ENCODE measurements around the gene TRIM26. TPM values are rescaled to one million over a fixed set of nuclear protein-coding genes. Genes with fewer than 3 reads are reported as not detected.

TRIM26 gene
- total RNA-seq, 2 experiments from 2014 or later = 77.0 to 86.9 TPM

DNA sequence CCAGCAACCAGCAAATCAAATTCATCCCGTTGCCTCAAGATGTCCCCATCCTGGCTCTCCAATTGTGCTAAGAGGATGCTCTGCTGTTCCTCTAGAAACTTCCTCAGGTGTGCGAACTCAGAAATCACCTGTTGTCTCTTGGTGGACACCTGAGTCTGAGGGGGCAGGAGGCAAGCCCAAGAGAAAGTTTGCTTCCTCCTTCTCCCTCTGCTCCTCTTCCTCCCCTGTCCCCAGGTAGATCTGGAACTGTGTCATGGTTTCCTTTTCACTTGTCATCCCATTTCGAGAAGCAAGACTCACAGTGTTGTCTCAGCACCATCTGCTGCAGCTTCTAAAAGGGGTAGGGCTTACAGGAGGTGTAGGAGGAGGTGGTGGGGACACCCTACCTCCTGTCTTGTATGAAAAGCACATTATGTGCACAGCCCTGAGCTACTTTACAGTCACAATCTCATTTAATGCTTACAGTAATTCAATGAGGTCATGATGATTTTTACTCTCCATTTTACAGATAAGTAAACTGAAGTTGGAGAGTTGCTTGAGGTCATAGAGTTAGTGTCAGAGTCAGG lies 54.6 kb downstream of the TRIM26 start:
- ChIA-PET POLR2A (no interaction called here), CTCF (interaction anchor here (1.1 kb wide), 1 partner anchor 28 kb away, joined by 5 read pairs; no protein-coding TSS in a partner anchor)

DNA sequence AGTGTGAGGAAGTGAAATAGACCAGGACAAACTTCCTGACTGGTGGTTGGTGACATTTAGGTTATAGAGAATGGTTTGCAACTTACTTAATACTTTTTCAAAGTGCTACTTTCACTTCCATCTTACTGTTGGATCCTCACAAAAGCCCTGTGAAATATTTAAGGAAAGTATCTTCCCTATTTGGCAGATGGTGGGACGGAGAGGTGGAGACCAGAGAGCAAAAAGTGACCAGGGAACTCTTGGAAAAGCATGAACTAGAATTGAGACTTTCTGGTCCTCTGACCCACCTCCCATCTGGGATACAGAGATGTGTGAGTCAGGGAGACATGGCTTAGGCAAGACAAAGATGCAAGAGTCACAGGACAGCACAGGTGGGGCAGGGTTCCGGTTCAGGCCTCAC lies 55.2 kb downstream of the TRIM26 start:
- CTCF ChIA-PET = interaction anchor here (1.1 kb wide), 1 partner anchor 27 kb away, joined by 5 read pairs; no protein-coding TSS in a partner anchor
- POLR2A ChIA-PET = no interaction called here

DNA sequence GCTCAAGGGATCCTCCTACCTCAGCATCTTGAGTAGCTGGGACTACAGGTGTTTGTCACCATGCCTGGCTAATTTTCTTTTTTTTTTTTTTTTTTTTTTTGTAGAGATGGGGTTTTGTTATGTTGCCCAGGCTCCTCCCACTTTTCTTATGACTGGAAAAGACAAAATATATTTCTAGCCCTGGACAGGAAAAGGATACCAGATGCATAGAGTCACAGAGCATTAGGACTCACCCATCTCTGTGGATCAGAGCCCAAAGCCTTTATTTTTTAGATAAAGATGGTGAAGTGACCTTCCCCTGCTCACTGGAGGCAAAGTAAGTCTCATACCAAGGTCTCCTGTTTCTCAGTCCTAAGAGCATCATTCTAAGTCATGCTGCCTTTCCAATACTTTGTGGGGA lies 55.6 kb downstream of the TRIM26 start:
- POLR2A ChIA-PET = no interaction called here
- CTCF ChIA-PET = interaction anchor here (0.8 kb wide), 1 partner anchor 55 kb away, joined by 4 read pairs; no protein-coding TSS in a partner anchor

GRCh38 chr6:30156774-30157173 lies 56.4 kb downstream of the TRIM26 start:
- POLR2A ChIA-PET = no interaction called here
- CTCF ChIA-PET = interaction anchor here (0.8 kb wide), 1 partner anchor 54 kb away, joined by 4 read pairs; no protein-coding TSS in a partner anchor

DNA sequence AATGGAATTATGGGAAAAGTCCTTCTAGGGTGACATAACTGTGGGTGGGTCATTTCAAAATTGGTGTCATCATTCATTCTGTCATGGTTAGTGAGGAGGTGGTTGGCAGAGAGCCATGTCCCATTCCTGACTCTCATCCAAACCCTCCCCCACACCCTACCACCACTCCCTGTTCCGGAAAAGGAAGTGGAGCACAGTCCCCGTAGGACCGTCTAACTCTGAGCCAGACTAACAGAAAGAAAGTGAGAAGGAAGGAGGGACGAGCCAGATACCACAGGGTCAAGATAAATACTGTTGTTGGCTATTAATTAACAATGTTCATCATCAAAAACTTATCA lies 57.0 kb downstream of the TRIM26 start:
- ChIA-PET CTCF (no interaction called here), POLR2A (no interaction called here)

GRCh38 chr6:30155520-30156261 lies 57.5 kb downstream of the TRIM26 start:
- CTCF ChIA-PET = no interaction called here
- POLR2A ChIA-PET = no interaction called here

- ChIA-PET POLR2A (no interaction called here), CTCF (interaction anchor here (0.6 kb wide), 1 partner anchor 11 kb away, joined by 3 read pairs; no protein-coding TSS in a partner anchor)
Measured at GRCh38 chr6:30154709-30155519, 58.3 kb downstream of the TRIM26 start.

- ChIA-PET POLR2A (no interaction called here), CTCF (no interaction called here)
Measured at GRCh38 chr6:30154061-30154460, 59.1 kb downstream of the TRIM26 start.

GRCh38 chr6:30152910-30153610 lies 60.1 kb downstream of the TRIM26 start:
- POLR2A ChIA-PET = no interaction called here
- CTCF ChIA-PET = no interaction called here

DNA sequence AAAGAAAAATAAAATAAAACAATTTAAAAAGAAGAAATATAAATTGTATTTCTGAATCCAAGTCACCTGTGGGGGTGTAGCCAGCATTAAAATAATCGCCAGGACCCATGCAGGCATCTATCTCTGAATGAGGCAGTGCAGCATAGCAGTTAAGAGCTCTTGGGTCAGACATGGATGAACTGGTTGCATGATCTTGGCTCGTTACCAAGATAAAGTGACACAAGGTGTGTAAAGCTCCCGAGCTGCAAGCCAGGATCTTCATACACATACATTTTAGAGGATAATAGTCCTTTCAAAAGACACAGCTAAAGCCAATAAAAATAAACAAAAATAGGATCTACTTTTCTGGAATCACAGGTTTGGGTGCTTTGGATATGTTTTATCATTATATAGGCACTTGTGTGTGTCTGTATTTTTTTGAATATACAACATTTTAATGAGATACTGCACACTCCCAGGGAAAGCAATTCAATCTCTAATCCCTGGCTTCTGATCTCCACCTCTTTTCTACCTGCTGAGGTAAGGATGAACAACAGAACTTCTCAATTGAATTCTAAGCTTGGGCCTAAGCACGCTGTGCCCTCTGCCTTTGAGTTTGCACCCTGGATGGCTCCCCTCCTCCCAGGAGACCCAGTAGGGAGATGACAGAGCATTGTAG lies 61.1 kb downstream of the TRIM26 start:
- ChIA-PET CTCF (interaction anchor here (1.0 kb wide), 1 partner anchor 414 kb away, joined by 3 read pairs; no protein-coding TSS in a partner anchor), POLR2A (no interaction called here)

DNA sequence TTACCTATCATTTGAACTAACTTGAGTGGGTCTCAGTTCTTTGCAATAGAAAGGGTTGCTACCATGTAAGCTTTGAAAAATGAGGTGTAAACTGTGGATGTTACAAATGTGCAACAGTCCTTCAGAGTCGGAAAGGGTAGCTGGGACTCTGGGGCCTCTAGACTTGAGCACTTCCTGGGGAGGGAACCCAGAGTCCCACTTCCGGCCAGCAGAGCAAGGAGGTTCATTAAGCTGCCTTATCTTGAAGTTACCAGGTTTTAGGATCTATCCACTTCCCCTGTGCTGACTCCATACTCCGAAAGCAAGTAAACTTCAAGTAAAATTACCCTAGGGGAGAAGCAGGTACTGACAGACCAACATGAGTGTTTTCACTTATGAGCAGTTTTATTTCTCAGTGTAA lies 61.6 kb downstream of the TRIM26 start:
- POLR2A ChIA-PET = no interaction called here
- CTCF ChIA-PET = interaction anchor here (1.0 kb wide), 1 partner anchor 413 kb away, joined by 3 read pairs; no protein-coding TSS in a partner anchor

GRCh38 chr6:30150671-30151395 lies 62.4 kb downstream of the TRIM26 start:
- POLR2A ChIA-PET = no interaction called here
- CTCF ChIA-PET = interaction anchor here (1.2 kb wide), 1 partner anchor 20 kb away, joined by 4 read pairs; no protein-coding TSS in a partner anchor

- ChIA-PET POLR2A (no interaction called here), CTCF (interaction anchor here (1.2 kb wide), 1 partner anchor 19 kb away, joined by 4 read pairs; no protein-coding TSS in a partner anchor)
Measured at GRCh38 chr6:30149858-30150550, 63.2 kb downstream of the TRIM26 start.

DNA sequence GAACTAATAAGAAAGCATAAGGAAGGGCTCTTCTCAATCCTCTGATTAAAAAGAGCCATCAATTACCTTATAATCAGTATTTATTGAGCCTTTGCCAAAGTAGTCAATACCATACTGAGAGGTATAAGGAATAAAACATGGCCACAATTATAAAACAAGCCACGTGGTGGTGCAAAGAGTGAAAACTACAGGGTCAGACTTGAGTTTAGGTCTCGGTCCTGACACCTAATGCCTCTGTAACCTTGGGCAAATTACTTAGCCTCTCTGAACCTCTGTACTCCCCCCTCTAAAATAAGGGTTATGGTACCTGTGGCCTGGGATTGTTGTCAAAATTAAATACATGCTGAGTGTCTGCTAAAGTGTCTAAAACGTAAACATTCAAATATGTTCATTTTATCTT lies 64.0 kb downstream of the TRIM26 start:
- POLR2A ChIA-PET = no interaction called here
- CTCF ChIA-PET = interaction anchor here (1.2 kb wide), 1 partner anchor 18 kb away, joined by 4 read pairs; no protein-coding TSS in a partner anchor

DNA sequence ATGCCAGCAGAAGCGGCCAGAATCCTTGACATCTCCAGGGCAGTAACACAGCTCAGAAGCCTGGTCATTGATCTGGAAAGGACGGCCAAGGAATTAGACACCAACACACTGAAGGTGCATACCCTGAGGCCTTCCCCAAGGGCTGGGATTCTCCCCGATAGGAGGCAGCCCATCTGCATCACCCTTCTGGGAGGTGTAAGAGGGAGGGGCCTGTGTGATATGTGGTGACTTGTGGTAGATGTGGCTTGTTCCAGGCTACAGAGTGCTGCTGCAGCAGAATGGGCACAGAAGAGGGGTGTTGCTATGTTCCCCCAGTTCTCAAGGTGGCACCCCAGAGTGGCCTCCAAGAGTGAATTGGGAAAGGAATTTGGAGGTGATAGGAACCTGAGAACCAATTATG lies 66.1 kb downstream of the TRIM26 start:
- ChIA-PET POLR2A (no interaction called here), CTCF (interaction anchor here (1.6 kb wide), 1 partner anchor 16 kb away, joined by 6 read pairs; no protein-coding TSS in a partner anchor)

- ChIA-PET POLR2A (no interaction called here), CTCF (no interaction called here)
Measured at GRCh38 chr6:30145818-30146217, 67.4 kb downstream of the TRIM26 start.

- ChIA-PET POLR2A (no interaction called here), CTCF (interaction anchor here (1.2 kb wide), 1 partner anchor 14 kb away, joined by 4 read pairs; no protein-coding TSS in a partner anchor)
Measured at GRCh38 chr6:30144811-30145210, 68.4 kb downstream of the TRIM26 start.

DNA sequence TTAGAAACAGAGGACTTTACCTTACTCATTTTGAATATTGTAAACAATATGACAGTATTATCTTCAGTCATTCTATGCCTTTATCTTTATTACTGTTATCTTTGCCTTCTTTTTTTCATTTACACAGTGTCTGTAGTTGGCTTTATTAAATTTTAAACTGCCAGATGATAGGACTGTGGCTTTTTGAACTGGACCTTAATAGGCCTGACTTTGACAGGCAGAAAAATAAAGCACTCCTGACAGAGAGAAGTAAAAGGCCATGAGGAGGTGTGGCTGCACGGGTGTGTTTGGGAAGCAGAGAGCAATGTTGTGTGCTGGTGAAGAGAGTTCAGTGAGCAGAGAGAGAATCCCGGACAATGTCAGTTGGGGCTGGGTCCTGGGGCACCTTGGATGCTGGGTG lies 69.4 kb downstream of the TRIM26 start:
- CTCF ChIA-PET = interaction anchor here (1.2 to 1.5 kb wide), 2 partner anchors 13 to 41 kb away, joined by 3 to 4 read pairs; no protein-coding TSS in a partner anchor
- POLR2A ChIA-PET = no interaction called here
